Mesodermal cell (in vitro differentiated cells): Measurements from ENCODE around the gene PDGFD.

Source experiments
- H3K27ac ChIP-seq: 2 replicates; pipeline ENCODE4 v1.7.0; 2013; ENCODE audit warnings: mild to moderate bottlenecking, low read depth, low read length, moderate library complexity; ENCODE audit not compliant: severe bottlenecking
- H3K36me3 ChIP-seq: 2 replicates; pipeline ENCODE4 v1.7.1; 2013; ENCODE audit warnings: mild to moderate bottlenecking, low read length, moderate library complexity; ENCODE audit not compliant: control insufficient read depth, insufficient read depth
- H3K4me1 ChIP-seq: one replicate; pipeline ENCODE4 v1.7.1; 2013; ENCODE audit warnings: mild to moderate bottlenecking, low read length; ENCODE audit not compliant: insufficient read depth, control insufficient read depth, poor library complexity, severe bottlenecking
- H3K4me3 ChIP-seq: 2 replicates; pipeline ENCODE4 v1.7.0; 2013; ENCODE audit warnings: low read length, control low read depth, mild to moderate bottlenecking; ENCODE audit not compliant: insufficient read depth, poor library complexity, severe bottlenecking; ENCODE audit errors: extremely low read depth
- H3K9me3 ChIP-seq: 2 replicates; pipeline ENCODE4 v1.7.1; 2013; ENCODE audit warnings: mild to moderate bottlenecking, low read length, moderate library complexity; ENCODE audit not compliant: control insufficient read depth
- WGBS, 2 experiments: methylation state at CpG; one replicate each; pipeline ENCODE4 v1.1.5; 2013; ENCODE audit warnings: missing lambda C conversion rate in 2 of 2; ENCODE audit not compliant: insufficient coverage in 2 of 2; 5-methylcytosine and 5-hydroxymethylcytosine counted together

Gene PDGFD

DNA sequence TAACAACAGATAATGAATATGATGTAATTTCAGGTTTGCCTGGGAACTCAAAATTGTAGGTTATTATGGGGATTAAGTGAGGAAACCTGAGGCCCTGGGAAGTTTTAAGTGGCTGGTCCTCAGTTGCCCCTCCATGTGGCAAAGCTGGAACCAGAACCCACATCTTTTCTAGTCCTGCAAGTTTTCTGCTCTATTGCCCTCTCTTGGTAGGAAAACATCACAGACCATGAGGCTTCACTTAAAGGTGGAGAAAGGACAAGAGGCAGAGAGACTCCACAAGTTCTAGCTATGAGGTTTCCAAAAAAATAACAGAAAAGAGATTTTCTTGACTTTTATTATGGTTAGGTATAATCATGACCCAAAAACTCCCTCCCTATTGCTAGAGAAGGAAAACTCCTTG is 243.0 kb downstream of the PDGFD start:
- Histone ChIP-seq H3K4me3 (no peak overlapping the region), H3K9me3 (no peaks in the 10 kb centered on the region), H3K4me1 (peaks cover 19% of the 10 kb centered on the region), H3K36me3 (no peaks in the 10 kb centered on the region), H3K27ac (no peak overlapping the region)

DNA sequence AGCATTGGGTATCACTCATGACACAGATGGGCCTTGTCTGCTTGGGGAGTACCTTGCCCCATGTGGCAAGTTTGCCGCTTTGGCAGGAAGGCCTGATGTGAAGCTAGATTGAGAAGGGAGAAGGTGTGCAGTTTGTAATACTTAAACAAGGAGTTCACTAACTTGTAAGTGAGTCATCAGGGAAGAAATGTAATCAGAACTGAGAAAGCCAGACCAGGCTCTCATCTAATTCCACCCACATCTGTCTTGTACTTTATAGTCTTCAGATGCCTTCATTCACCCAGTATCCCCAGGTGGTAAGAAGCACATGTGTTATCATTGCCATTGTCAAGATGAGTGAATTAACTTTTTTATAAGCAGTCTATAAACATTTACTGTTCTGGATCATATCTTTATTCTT is 243.5 kb downstream of the PDGFD start:
- H3K36me3 ChIP-seq: no peaks in the 10 kb centered on the region
- H3K9me3 ChIP-seq: no peaks in the 10 kb centered on the region
- 83 to 100% methylated on average over 1 of the region's 1 CpG for WGBS, 2 experiments
- H3K4me3 ChIP-seq: no peak overlapping the region
- no peak overlapping the region for H3K27ac ChIP-seq
- H3K4me1 ChIP-seq: peaks cover 19% of the 10 kb centered on the region

DNA sequence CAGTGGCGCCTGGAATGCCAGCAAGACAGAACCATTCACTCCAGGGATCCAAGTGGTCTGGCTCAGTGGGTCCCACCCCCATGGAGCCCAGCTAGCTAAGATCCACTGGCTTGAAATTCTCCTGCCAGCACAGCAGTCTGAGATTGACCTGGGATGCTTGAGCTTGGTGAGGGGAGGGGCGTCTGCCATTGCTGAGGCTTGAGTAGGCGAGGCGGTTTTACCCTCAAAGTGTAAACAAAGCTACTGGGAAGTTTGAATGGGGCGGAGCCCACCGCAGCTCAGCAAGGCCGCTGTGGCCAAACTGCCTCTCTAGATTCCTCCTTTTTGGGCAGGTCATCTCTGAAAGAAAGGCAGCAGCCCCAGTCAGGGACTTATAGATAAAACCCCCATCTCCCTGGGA is 253.2 kb downstream of the PDGFD start:
- H3K36me3 ChIP-seq: no peaks in the 10 kb centered on the region
- H3K9me3 ChIP-seq: no peaks in the 10 kb centered on the region
- H3K4me1 ChIP-seq: peaks cover 20% of the 10 kb centered on the region
- 69 to 93% methylated on average over 3 of the region's 7 CpGs for WGBS, 2 experiments
- no peak overlapping the region for H3K27ac ChIP-seq
- H3K4me3 ChIP-seq: no peak overlapping the region

DNA sequence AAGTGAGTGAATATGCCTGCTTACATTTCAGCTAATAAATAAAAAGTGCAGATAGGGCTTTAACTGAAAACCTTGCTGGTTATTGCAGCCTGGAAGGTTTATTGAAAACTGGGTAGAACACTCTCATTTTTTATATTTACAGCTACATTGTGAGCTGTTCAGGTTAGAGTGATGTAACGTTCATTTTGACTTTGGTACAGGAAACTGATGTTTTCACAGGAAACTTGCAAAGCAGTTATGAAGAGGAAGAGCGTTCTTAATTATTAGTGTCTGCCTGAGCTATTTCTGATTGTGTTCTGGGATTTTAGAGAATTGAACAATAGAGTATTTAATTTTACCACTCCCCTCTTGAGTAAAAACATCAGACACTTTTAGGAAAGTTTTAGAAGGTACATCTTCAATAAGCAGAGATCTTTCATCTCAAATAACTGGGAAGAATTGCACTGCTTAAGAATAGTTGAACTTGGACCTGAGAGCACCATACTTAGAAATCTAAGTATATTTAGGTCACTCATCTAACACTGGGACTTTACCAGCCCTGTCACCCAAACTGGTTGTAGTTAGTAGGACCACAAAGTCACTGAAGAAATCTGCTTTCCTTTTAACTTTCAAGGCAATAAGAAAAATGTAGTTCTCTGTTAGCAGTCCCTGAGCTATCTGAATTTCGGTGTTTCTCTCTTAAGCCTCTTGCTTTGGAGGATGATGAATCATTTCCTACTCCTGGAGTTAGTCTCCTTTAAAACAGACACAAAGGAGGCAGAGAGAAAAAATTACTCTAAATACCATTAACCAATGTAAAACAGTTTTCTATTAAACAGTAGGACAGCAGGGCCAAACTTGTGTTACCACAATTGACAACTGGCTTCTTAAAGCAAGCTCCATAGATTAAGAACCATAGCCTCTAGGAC is 256.1 kb downstream of the PDGFD start:
- Histone ChIP-seq H3K27ac (peak overlapping the region; percentile 77), H3K4me3 (no peak overlapping the region), H3K9me3 (no peaks in the 10 kb centered on the region), H3K36me3 (no peaks in the 10 kb centered on the region), H3K4me1 (peaks cover 24% of the 10 kb centered on the region)
- 83% methylated on average over 2 of the region's 3 CpGs; no CpG with 5 or more reads in 1 of the 2 experiments for WGBS, 2 experiments

DNA sequence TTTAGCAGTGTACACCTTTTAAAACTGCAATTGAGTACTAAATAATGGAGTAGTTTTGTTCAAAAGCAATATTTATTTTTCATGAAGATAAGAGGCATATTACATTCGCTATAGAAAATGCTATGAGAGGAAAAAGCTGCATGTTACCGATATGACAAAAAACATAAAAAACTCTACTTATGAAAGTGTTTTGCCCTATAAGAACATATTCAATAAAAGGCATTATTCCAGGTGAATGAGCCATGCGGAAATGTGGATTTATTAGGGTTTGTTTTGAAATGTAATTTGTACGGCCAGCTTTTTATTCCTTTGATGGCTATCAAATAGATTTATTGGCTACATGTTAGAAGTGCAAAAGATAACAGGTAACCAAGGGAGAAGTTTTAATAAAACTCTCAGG is 256.8 kb downstream of the PDGFD start:
- no peaks in the 10 kb centered on the region for H3K9me3 ChIP-seq
- H3K36me3 ChIP-seq: no peaks in the 10 kb centered on the region
- H3K4me1 ChIP-seq: peaks cover 24% of the 10 kb centered on the region
- no peak overlapping the region for H3K4me3 ChIP-seq
- WGBS, 2 experiments: 0 to 50% methylated on average over 1 to 2 of the region's 4 CpGs
- no peak overlapping the region for H3K27ac ChIP-seq

DNA sequence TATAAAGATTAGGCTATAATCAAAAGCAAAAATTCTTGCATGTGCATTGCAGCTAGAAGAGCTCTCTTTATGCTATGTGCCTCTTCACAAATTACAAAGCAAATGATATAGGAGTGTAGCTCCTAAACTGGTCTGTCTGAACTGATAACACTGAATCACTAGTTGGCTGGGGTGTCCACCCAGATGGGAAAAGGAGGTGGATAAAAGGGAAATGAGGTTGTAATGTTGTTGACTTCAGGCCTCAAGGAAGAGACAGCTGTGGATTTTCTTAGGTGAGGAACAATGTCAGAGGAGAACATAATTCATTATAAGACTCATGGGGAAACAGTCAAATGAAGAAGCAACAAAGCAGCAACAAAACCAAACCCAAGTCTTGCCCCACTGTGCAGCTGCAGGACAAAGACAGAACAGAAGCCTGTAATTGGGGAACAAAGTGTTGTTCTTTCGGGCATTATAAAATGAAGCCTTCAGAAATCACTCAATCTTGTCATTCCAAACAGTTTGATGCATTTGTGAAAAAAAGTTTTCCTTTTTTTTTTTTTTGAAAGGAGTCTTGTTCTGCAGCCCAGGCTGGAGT is 257.6 kb downstream of the PDGFD start:
- Histone ChIP-seq H3K4me3 (no peak overlapping the region), H3K9me3 (no peaks in the 10 kb centered on the region), H3K4me1 (peaks cover 24% of the 10 kb centered on the region), H3K27ac (no peak overlapping the region), H3K36me3 (no peaks in the 10 kb centered on the region)
- no CpG with 5 or more reads among the region's 1 CpG for WGBS, 2 experiments

DNA sequence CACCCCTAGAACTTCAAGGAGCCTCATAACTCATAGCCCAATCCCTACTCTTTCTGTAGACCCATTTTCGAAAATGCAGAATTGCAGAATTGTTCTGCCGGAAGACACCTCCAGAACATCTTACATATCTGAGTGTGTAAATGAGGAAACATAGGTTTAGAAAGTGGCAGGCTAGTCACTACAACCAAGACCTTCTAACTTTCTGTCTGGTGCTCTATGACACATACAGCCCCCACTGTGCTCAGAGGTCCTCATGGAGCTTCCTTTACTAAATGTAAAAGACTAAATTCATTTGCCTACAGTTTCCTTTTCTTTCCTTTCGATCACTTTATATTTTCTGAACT is 259.7 kb downstream of the PDGFD start:
- no peaks in the 10 kb centered on the region for H3K9me3 ChIP-seq
- WGBS, 2 experiments: no CpG with 5 or more reads among the region's 3 CpGs
- peaks cover 20% of the 10 kb centered on the region for H3K4me1 ChIP-seq
- H3K36me3 ChIP-seq: no peaks in the 10 kb centered on the region
- no peak overlapping the region for H3K4me3 ChIP-seq
- no peak overlapping the region for H3K27ac ChIP-seq

DNA sequence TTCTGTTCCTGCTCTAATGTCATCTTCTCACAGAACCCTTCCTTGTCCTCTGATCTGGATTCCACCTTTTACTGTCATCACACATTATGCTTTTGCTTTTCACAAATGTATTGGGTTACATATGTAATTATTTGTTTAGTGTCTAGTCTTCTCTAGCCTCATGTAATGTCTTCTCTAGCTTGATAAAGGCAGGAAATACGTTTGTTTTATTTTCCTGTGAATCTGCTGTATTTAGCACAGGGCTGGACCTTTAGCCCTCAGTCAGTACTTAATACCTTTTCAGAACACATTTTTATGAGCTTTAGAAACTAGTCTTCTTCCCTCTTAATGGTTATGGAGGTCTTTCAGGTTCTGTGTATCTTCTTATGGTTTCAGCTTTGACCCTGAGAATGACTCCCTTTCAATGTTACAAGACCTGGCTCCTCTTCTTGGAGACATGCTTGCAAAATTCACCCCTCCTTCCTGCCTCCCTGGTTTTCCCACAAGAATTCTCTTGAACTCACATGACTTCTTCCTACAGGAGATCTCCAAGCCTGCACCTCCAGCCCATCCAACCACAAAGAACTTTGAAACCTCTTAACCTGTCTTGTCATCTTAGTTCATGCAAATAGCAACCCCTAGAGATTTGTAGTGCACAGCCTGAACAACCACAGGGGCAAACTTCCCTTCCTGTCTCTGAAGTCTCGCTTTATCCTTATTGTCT is 260.2 kb downstream of the PDGFD start:
- H3K4me1 ChIP-seq: peaks cover 24% of the 10 kb centered on the region
- WGBS, 2 experiments: 86 to 100% methylated on average over 1 of the region's 2 CpGs
- H3K27ac ChIP-seq: no peak overlapping the region
- no peak overlapping the region for H3K4me3 ChIP-seq
- H3K36me3 ChIP-seq: no peaks in the 10 kb centered on the region
- no peaks in the 10 kb centered on the region for H3K9me3 ChIP-seq

DNA sequence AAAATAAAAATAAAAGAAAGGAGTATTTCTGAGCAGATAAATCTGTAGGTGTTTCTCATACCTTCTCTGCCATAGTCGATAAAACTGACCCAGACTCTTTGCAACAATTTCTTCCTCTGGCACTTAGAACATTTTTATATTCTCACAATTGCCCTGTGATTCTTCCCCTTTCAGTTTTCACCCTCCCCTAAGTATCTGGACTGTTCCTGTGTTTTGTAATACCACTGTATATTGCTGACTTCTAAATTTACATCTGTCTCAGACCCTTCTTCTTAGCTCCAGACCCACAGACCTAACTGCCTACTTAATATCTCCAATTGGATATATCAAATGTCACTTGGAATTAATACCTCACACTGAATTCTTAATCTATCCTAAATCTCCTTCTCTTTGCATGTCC is 261.0 kb downstream of the PDGFD start:
- Histone ChIP-seq H3K4me3 (no peak overlapping the region), H3K36me3 (no peaks in the 10 kb centered on the region), H3K4me1 (peaks cover 22% of the 10 kb centered on the region), H3K9me3 (no peaks in the 10 kb centered on the region), H3K27ac (no peak overlapping the region)
- no CpG with 5 or more reads among the region's 1 CpG for WGBS, 2 experiments

DNA sequence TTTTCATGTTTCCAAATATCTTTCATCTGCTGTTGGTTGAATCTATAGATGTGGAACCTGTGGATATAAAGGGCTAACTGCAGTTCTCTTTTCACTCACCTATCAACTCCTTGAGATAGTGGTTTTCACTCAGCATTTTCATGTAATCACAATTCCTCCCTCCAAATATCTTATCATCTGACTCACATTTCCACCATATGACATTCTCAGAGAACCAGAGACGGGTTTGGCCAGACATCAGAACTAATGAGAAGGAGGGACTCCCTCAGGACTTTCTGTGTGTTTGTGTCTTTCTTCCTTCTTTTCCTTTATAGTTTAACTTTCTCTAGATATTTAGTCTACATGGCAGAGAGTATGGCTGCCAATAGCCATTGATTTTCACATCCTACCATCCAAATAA is 262.3 kb downstream of the PDGFD start:
- no peak overlapping the region for H3K4me3 ChIP-seq
- no peaks in the 10 kb centered on the region for H3K9me3 ChIP-seq
- WGBS, 2 experiments: 100% methylated on average over 1 of the region's 1 CpG; no CpG with 5 or more reads in 1 of the 2 experiments
- no peak overlapping the region for H3K27ac ChIP-seq
- H3K36me3 ChIP-seq: no peaks in the 10 kb centered on the region
- peaks cover 12% of the 10 kb centered on the region for H3K4me1 ChIP-seq
